SK-N-SH (cell line): ENCODE measurements around the gene FAM110A.

Source experiments
- EZH2phosphoT487 ChIP-seq: fragments of 200-600 bp; sonication (generic); IDR thresholded peaks from 2 replicates; pipeline ENCODE4 v1.6.1; 2017; ENCODE audit warnings: low read depth, mixed run types, mild to moderate bottlenecking, antibody characterized with exemption, moderate library complexity, borderline replicate concordance
- FOSL2 ChIP-seq: IDR thresholded peaks from 2 replicates; pipeline ENCODE4 v1.4.0; 2012; ENCODE audit warnings: low read depth, mild to moderate bottlenecking, moderate library complexity, borderline replicate concordance
- GATA2 ChIP-seq: sonication (generic); formaldehyde crosslinking; IDR thresholded peaks from 2 replicates; pipeline ENCODE4 v1.5.0; 2020; ENCODE audit warnings: mild to moderate bottlenecking, missing genetic modification reagents
- MXI1 ChIP-seq: IDR thresholded peaks from 2 replicates; pipeline ENCODE4 v1.6.1; 2012; ENCODE audit warnings: mild to moderate bottlenecking, low read depth, low read length, improper control_type of control experiment
- NRF1 ChIP-seq: IDR thresholded peaks from 2 replicates; pipeline ENCODE4 v1.6.1; 2012; ENCODE audit warnings: low read depth, mild to moderate bottlenecking, low read length
- POLR2AphosphoS5 ChIP-seq: IDR thresholded peaks from 2 replicates; pipeline ENCODE4 v1.6.1; 2012; ENCODE audit warnings: low read depth, low read length
- RCOR1 ChIP-seq: fragments of 150-350 bp; IDR thresholded peaks from 2 replicates; pipeline ENCODE4 v1.6.1; 2017; ENCODE audit warnings: antibody characterized with exemption, low read length
- RFX5 ChIP-seq: IDR thresholded peaks from 2 replicates; pipeline ENCODE4 v1.6.1; 2012; ENCODE audit warnings: mild to moderate bottlenecking, improper control_type of control experiment, low read length
- TAF1 ChIP-seq: IDR thresholded peaks from 2 replicates; pipeline ENCODE4 v1.6.1; 2012; ENCODE audit warnings: low read depth, mild to moderate bottlenecking, low read length, moderate library complexity, borderline replicate concordance
- TF ChIP-seq, protein P1 (sequence below): IDR thresholded peaks from 2 replicates; pipeline ENCODE4 v1.4.0; 2012; ENCODE audit warnings: low read depth, borderline replicate concordance
- TF ChIP-seq, protein P2 (sequence below): IDR thresholded peaks from 2 replicates; pipeline ENCODE4 v1.4.0; 2012; ENCODE audit warnings: low read depth
- TF ChIP-seq, protein P3 (sequence below): fragments of 200-600 bp; sonication (generic); IDR thresholded peaks from 2 replicates; pipeline ENCODE4 v1.6.1; 2017; ENCODE audit warnings: antibody characterized with exemption, mild to moderate bottlenecking, moderate library complexity
- TF ChIP-seq, protein P4 (sequence below): fragments of 150-350 bp; IDR thresholded peaks from 2 replicates; pipeline ENCODE4 v1.6.1; 2017; ENCODE audit warnings: antibody characterized with exemption, low read length, low read depth, borderline replicate concordance
- TF ChIP-seq, protein P5 (sequence below): IDR thresholded peaks from 2 replicates; pipeline ENCODE4 v1.6.1; 2012; ENCODE audit warnings: mild to moderate bottlenecking, low read depth, low read length, moderate library complexity

DNA sequence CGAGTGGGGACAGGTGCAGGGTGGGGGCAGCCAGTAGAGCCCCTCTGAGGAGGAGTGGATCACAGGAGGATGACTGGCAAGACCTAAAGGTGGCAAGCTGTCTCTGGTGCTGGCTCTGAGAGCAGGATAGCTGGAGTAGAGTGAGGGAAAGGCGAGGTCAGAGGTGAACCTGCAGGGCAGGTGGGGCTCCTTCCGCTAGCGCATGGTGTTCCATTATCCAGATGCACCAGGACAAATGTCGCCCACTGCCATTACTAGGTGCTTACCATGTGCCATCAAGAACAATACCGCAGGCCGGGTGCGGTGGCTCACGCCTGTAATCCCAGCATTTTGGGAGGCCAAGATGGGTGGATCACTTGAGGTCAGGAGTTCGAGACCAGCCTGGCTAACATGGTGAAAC lies 18.3 kb upstream of the FAM110A start:
- TF ChIP-seq, protein P1, sequence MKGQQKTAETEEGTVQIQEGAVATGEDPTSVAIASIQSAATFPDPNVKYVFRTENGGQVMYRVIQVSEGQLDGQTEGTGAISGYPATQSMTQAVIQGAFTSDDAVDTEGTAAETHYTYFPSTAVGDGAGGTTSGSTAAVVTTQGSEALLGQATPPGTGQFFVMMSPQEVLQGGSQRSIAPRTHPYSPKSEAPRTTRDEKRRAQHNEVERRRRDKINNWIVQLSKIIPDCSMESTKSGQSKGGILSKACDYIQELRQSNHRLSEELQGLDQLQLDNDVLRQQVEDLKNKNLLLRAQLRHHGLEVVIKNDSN, result no peak
- TF ChIP-seq, protein P2, sequence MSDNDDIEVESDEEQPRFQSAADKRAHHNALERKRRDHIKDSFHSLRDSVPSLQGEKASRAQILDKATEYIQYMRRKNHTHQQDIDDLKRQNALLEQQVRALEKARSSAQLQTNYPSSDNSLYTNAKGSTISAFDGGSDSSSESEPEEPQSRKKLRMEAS, result no peak
- TF ChIP-seq, protein P3, sequence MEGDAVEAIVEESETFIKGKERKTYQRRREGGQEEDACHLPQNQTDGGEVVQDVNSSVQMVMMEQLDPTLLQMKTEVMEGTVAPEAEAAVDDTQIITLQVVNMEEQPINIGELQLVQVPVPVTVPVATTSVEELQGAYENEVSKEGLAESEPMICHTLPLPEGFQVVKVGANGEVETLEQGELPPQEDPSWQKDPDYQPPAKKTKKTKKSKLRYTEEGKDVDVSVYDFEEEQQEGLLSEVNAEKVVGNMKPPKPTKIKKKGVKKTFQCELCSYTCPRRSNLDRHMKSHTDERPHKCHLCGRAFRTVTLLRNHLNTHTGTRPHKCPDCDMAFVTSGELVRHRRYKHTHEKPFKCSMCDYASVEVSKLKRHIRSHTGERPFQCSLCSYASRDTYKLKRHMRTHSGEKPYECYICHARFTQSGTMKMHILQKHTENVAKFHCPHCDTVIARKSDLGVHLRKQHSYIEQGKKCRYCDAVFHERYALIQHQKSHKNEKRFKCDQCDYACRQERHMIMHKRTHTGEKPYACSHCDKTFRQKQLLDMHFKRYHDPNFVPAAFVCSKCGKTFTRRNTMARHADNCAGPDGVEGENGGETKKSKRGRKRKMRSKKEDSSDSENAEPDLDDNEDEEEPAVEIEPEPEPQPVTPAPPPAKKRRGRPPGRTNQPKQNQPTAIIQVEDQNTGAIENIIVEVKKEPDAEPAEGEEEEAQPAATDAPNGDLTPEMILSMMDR, result no peak
- TF ChIP-seq, protein P4, sequence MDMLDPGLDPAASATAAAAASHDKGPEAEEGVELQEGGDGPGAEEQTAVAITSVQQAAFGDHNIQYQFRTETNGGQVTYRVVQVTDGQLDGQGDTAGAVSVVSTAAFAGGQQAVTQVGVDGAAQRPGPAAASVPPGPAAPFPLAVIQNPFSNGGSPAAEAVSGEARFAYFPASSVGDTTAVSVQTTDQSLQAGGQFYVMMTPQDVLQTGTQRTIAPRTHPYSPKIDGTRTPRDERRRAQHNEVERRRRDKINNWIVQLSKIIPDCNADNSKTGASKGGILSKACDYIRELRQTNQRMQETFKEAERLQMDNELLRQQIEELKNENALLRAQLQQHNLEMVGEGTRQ, result no peak
- no peak for TF ChIP-seq NRF1
- no peak for TF ChIP-seq MXI1
- no peak for TF ChIP-seq EZH2phosphoT487
- no peak for TF ChIP-seq RCOR1
- TF ChIP-seq TAF1, result no peak
- no peak for TF ChIP-seq POLR2AphosphoS5
- TF ChIP-seq GATA2 (CRISPR knock-in tag), result no peak
- TF ChIP-seq RFX5, result no peak
- no peak for TF ChIP-seq FOSL2
- TF ChIP-seq, protein P5, sequence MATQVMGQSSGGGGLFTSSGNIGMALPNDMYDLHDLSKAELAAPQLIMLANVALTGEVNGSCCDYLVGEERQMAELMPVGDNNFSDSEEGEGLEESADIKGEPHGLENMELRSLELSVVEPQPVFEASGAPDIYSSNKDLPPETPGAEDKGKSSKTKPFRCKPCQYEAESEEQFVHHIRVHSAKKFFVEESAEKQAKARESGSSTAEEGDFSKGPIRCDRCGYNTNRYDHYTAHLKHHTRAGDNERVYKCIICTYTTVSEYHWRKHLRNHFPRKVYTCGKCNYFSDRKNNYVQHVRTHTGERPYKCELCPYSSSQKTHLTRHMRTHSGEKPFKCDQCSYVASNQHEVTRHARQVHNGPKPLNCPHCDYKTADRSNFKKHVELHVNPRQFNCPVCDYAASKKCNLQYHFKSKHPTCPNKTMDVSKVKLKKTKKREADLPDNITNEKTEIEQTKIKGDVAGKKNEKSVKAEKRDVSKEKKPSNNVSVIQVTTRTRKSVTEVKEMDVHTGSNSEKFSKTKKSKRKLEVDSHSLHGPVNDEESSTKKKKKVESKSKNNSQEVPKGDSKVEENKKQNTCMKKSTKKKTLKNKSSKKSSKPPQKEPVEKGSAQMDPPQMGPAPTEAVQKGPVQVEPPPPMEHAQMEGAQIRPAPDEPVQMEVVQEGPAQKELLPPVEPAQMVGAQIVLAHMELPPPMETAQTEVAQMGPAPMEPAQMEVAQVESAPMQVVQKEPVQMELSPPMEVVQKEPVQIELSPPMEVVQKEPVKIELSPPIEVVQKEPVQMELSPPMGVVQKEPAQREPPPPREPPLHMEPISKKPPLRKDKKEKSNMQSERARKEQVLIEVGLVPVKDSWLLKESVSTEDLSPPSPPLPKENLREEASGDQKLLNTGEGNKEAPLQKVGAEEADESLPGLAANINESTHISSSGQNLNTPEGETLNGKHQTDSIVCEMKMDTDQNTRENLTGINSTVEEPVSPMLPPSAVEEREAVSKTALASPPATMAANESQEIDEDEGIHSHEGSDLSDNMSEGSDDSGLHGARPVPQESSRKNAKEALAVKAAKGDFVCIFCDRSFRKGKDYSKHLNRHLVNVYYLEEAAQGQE, result no peak
